ENCODE measurements around the gene SOS1. TPM values are rescaled to one million over a fixed set of nuclear protein-coding genes. Genes with fewer than 3 reads are reported as not detected.
"Not testable (repeated sequence)": the region's sequence is repeated elsewhere in the genome, so short reads cannot be mapped to it uniquely, and the experiment has no call there.

SOS1 gene
- total RNA-seq, 1 donor from 2014 or later: 35.5 TPM

- TF ChIP-seq CTCF (conservative IDR thresholded peaks at IDR 0.05): no peak
- H3K4me3 Mint-ChIP-seq: no peak overlapping the region
- H3K36me3 Mint-ChIP-seq (ENCODE audit: low read depth): no peaks in the 10 kb centered on the region
- no peaks in the 10 kb centered on the region for H3K27me3 Mint-ChIP-seq (ENCODE audit: low read depth)
- no peaks in the 10 kb centered on the region for H3K9me3 Mint-ChIP-seq
- H3K4me1 Mint-ChIP-seq: peaks cover 14% of the 10 kb centered on the region
- DNase-seq (ENCODE audit: low read depth, low spot score): no peak
- H3K27ac Mint-ChIP-seq (ENCODE audit: unreplicated experiment): no peak overlapping the region
Observed at GRCh38 chr2:39142904-39143605, 22.2 kb upstream of the SOS1 start.

- no peak overlapping the region for H3K27ac Mint-ChIP-seq (ENCODE audit: unreplicated experiment)
- peaks cover 14% of the 10 kb centered on the region for H3K4me1 Mint-ChIP-seq
- no peaks in the 10 kb centered on the region for H3K36me3 Mint-ChIP-seq (ENCODE audit: low read depth)
- no peaks in the 10 kb centered on the region for H3K27me3 Mint-ChIP-seq (ENCODE audit: low read depth)
- TF ChIP-seq CTCF (conservative IDR thresholded peaks at IDR 0.05): no peak
- H3K9me3 Mint-ChIP-seq: no peaks in the 10 kb centered on the region
- no peak for DNase-seq (ENCODE audit: low read depth, low spot score)
- H3K4me3 Mint-ChIP-seq: no peak overlapping the region
Observed at GRCh38 chr2:39141334-39142271, 20.8 kb upstream of the SOS1 start.

GRCh38 chr2:39140948-39141333, 20.1 kb upstream of the SOS1 start:
- H3K4me3 Mint-ChIP-seq; H3K27me3 Mint-ChIP-seq (ENCODE audit: low read depth); DNase-seq (ENCODE audit: low read depth, low spot score); H3K27ac Mint-ChIP-seq (ENCODE audit: unreplicated experiment); H3K36me3 Mint-ChIP-seq (ENCODE audit: low read depth); H3K9me3 Mint-ChIP-seq: not testable (repeated sequence)
- H3K4me1 Mint-ChIP-seq: peaks cover 14% of the 10 kb centered on the region

- TF ChIP-seq CTCF (conservative IDR thresholded peaks at IDR 0.05): no peak
- no peak overlapping the region for H3K4me3 Mint-ChIP-seq
- H3K27ac Mint-ChIP-seq (ENCODE audit: unreplicated experiment): no peak overlapping the region
- no peak for DNase-seq (ENCODE audit: low read depth, low spot score)
- H3K4me1 Mint-ChIP-seq: peaks cover 14% of the 10 kb centered on the region
- H3K9me3 Mint-ChIP-seq: no peaks in the 10 kb centered on the region
- H3K27me3 Mint-ChIP-seq (ENCODE audit: low read depth): no peaks in the 10 kb centered on the region
- H3K36me3 Mint-ChIP-seq (ENCODE audit: low read depth): no peaks in the 10 kb centered on the region
Observed at GRCh38 chr2:39140322-39140847, 19.5 kb upstream of the SOS1 start.

GRCh38 chr2:39139511-39140237, 18.8 kb upstream of the SOS1 start:
- H3K27ac Mint-ChIP-seq (ENCODE audit: unreplicated experiment): no peak overlapping the region
- DNase-seq (ENCODE audit: low read depth, low spot score): no peak
- no peaks in the 10 kb centered on the region for H3K36me3 Mint-ChIP-seq (ENCODE audit: low read depth)
- TF ChIP-seq CTCF (conservative IDR thresholded peaks at IDR 0.05): no peak
- H3K4me3 Mint-ChIP-seq: no peak overlapping the region
- no peaks in the 10 kb centered on the region for H3K9me3 Mint-ChIP-seq
- peaks cover 14% of the 10 kb centered on the region for H3K4me1 Mint-ChIP-seq
- no peaks in the 10 kb centered on the region for H3K27me3 Mint-ChIP-seq (ENCODE audit: low read depth)
